Stimulated activated CD8-positive, alpha-beta memory T cell treated with anti-CD3 and anti-CD28 coated beads, Interleukin-4, amount 100 ng/mL, for 24 hours (primary cell): ENCODE results near the gene TSPO2.

Experiments
- DNase-seq: peaks from one replicate; pipeline ENCODE4 v3.0.0-alpha.2; 2020; ENCODE audit warnings: low read depth

TSPO2 gene

GRCh38 chr6:41027799-41028560 lies 14.3 kb upstream of the TSPO2 start:
- peak; percentile 59 for DNase-seq

GRCh38 chr6:41028561-41029412 lies 13.5 kb upstream of the TSPO2 start:
- DNase-seq, result no peak

DNA sequence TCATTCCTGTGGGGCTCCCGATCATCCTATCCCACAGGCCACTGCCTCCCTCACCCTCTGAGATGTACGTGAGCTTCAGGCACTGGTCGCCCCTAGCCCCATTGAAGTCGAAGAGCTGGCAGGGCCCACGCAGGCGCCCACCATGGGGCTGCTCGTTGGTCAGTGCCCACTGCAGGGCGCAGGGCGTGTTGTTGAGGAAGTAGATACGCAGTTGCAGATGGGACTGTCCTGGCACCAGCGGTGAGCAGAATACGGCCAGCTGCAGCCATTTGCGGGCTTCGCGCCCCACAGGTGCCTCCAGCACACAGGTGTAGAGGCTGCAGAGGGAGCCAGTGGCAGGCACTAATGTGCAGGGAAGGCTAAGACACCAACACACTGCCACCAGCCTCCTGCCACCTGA lies 9.4 kb upstream of the TSPO2 start:
- DNase-seq, result no peak

- no peak for DNase-seq
Measured at GRCh38 chr6:41033776-41034175, 8.5 kb upstream of the TSPO2 start.

- DNase-seq, result no peak
Measured at GRCh38 chr6:41036186-41036585, 6.1 kb upstream of the TSPO2 start.

DNA sequence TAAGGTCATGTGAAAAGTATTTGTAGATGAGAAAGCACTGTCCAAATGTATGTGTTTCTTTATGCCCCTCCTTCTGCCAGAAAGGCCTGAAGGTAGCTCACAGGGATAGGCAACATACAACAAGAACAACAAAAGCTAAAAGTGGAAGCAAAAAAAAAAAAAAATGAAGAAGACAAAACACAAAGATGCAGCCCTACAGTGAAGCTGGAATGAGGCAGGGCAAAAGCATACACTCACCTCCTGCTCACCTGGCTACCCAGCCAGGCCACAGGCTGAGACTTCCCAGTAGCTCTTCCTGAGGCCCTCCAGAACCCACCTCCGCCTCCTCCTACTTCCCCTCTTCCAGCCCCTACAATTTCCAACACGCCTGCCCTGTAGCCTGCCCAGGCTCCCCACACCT lies 5.7 kb upstream of the TSPO2 start:
- DNase-seq, result no peak

GRCh38 chr6:41037107-41037900 lies 5.0 kb upstream of the TSPO2 start:
- DNase-seq, result no peak

- DNase-seq, result no peak
Measured at GRCh38 chr6:41038205-41038604, 4.1 kb upstream of the TSPO2 start.

GRCh38 chr6:41039060-41039998 lies 2.9 kb upstream of the TSPO2 start, which contains the start of gene UNC5CL:
TSS of gene UNC5CL (minus strand) at chr6:41039221. CDS start at chr6:41035074, 4,147 bp downstream.
- peak; percentile 28 for DNase-seq

GRCh38 chr6:41040101-41040939 lies 1.9 kb upstream of the TSPO2 start:
- no peak for DNase-seq

GRCh38 chr6:41040940-41041536 lies 1.2 kb upstream of the TSPO2 start:
- no peak for DNase-seq

- no peak for DNase-seq
Measured at GRCh38 chr6:41043151-41043550, 884 bp downstream of the TSPO2 start.

DNA sequence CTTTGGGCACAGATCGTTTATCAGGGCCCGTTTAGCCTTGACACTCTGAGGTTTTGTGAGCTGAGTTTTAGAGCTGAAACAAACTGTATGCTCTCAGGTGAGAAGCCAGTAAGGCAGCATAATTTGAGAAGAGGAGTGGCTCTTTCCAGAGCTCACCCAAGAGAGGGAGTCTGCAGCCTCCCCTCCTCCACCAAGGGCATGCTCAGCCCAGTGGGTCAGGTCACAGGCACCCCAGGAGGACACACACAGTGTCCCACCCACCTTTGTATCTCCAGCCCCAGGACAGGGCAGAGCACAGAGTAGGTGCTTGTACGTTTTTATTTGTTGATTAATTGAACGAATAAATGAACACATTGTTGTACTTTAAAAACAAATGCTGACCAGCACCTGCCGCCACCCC lies 3.4 kb downstream of the TSPO2 start:
- DNase-seq, result no peak

DNA sequence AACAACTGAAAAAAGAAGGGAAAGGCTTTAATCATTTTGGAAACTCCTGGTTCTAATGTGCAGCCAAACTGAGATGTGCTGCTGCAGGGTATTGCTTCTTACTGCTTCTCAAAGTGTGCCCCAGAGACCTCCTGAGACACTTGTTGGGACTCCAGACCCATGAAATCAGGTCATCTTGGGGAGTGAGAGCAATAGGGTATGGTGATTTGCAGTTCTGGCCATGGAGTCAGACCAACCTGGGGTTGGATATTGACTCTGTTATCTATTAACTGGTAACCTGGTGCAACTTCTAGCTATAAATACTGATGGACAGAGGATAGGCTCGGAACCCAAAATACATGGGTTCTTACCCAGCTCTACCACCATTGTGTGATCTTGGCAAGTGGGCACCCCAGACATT lies 3.8 kb downstream of the TSPO2 start:
- no peak for DNase-seq

DNA sequence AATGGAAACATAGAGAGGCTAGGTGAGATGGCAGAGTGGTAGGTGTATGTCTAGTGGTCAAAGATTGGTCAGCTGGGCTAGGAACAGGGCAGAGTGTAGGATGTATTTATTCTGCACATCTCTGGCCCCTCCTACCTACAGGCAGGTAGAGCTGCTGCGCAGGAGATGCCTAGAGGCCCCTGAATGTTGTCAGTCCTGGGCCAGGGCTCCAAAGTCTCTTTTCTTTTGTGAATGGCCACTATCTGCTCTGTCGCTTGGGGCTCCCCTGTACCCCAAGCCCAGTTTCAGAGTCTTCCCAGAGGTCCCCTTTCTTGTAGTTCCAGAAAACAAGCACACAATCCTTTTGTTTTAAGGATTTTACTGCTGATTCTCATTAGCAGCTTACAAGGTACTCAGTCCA lies 5.0 kb downstream of the TSPO2 start:
- no peak for DNase-seq

- no peak for DNase-seq
Measured at GRCh38 chr6:41047745-41048732, 5.8 kb downstream of the TSPO2 start.

- DNase-seq, result no peak
Measured at GRCh38 chr6:41049521-41049920, 7.3 kb downstream of the TSPO2 start.

DNA sequence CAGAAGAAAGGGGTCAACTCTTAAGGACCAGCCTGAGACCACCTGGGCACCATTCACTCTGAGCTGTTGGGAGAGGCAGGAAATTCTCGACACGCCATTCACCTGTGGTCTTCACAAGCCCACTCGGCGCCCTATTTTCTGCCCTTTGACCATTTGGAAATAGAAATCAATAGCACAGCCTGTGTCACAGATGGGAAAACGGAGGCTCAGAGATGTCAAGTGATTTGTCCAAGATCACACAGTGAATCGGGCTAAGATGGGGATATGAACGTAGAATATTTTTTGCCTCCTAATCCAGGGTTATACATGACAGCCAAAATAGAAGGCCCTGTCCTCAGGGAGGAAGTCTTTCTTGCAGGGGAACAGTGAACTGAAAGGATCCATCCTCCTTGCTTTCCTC lies 7.7 kb downstream of the TSPO2 start:
- no peak for DNase-seq

DNA sequence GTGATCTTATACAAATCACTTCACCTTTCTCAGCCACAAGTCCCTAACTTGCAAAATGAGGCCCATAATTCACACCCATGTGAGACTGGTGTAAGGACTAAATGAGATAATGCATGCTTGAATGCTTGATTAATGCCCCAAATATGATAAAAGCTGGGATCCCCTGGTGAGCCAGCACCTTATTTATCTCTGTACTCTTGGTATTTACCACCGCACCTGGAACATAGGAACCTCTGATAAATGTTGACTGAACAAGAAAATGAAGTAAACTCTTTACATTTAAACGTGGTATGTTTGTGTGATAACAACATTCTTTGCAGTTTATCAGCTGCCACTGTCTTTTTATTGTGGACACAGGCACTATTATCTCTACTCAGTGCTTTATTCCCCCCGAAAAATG lies 8.3 kb downstream of the TSPO2 start:
- DNase-seq, result no peak
